Fibroblast of mammary gland (primary cell): Measurements from ENCODE around the gene EIF3A.

Experiments used
- DNase-seq: peaks from one replicate; pipeline ENCODE4 v3.0.0-alpha.2; 2010; ENCODE audit warnings: low read depth
- H3K4me3 ChIP-seq: 2 replicates; pipeline ENCODE4 v1.5.1; 2011; ENCODE audit warnings: low read depth, mild to moderate bottlenecking, low read length, moderate library complexity; ENCODE audit not compliant: control insufficient read depth
- CTCF ChIP-seq: conservative IDR thresholded peaks from 2 replicates; pipeline ENCODE4 v1.5.1; 2011; ENCODE audit warnings: low read depth, low read length, inconsistent platforms; ENCODE audit not compliant: control insufficient read depth, insufficient read depth

The EIF3A gene

GRCh38 chr10:118993214-118993613 is 87.4 kb downstream of the EIF3A start:
- TF ChIP-seq CTCF: no peak
- H3K4me3 ChIP-seq: no peak overlapping the region

GRCh38 chr10:118992496-118992895 is 88.1 kb downstream of the EIF3A start:
- H3K4me3 ChIP-seq: no peak overlapping the region
- no peak for TF ChIP-seq CTCF
- no peak for DNase-seq

More at GRCh38 chr10:118993214-118993613, 87.4 kb downstream of the EIF3A start:
- no peak for DNase-seq

- no peak for TF ChIP-seq CTCF
- DNase-seq: no peak
- no peak overlapping the region for H3K4me3 ChIP-seq
These were observed 90.3 kb downstream of the EIF3A start for GRCh38 chr10:118990326-118990725.

GRCh38 chr10:118986815-118987790 is 93.5 kb downstream of the EIF3A start:
- no peak for DNase-seq
- H3K4me3 ChIP-seq: no peak overlapping the region
- no peak for TF ChIP-seq CTCF

GRCh38 chr10:118985576-118985975 is 95.0 kb downstream of the EIF3A start:
- DNase-seq: no peak
- no peak for TF ChIP-seq CTCF
- H3K4me3 ChIP-seq: no peak overlapping the region
